Glutamatergic neuron (in vitro differentiated cells): Measurements from ENCODE around the gene TOPAZ1. TPM values are rescaled to one million over a fixed set of nuclear protein-coding genes. Genes with fewer than 3 reads are reported as not detected.

Experiments
- DNase-seq: peaks from one replicate; pipeline ENCODE4 v3.0.0; 2022
- H3K27ac Mint-ChIP-seq: one replicate; pipeline ENCODE4 v1.8.0; 2020; ENCODE audit warnings: mild to moderate bottlenecking, mixed read lengths, inconsistent platforms; ENCODE audit not compliant: unreplicated experiment
- H3K27me3 Mint-ChIP-seq: one replicate; pipeline ENCODE4 v1.8.0; 2020; ENCODE audit warnings: mild to moderate bottlenecking, moderate library complexity, mixed read lengths, inconsistent platforms; ENCODE audit not compliant: unreplicated experiment
- H3K36me3 Mint-ChIP-seq: one replicate; pipeline ENCODE4 v1.8.0; 2020; ENCODE audit warnings: mild to moderate bottlenecking, mixed read lengths, inconsistent platforms; ENCODE audit not compliant: unreplicated experiment
- H3K4me1 Mint-ChIP-seq: one replicate; pipeline ENCODE4 v1.8.0; 2020; ENCODE audit warnings: mild to moderate bottlenecking, low read depth, mixed read lengths, inconsistent platforms; ENCODE audit not compliant: unreplicated experiment
- H3K4me3 Mint-ChIP-seq: one replicate; pipeline ENCODE4 v1.8.0; 2020; ENCODE audit warnings: mild to moderate bottlenecking, mixed read lengths, inconsistent platforms; ENCODE audit not compliant: unreplicated experiment
- H3K9me3 Mint-ChIP-seq: one replicate; pipeline ENCODE4 v1.8.0; 2020; ENCODE audit warnings: mild to moderate bottlenecking, moderate library complexity, mixed read lengths, inconsistent platforms; ENCODE audit not compliant: unreplicated experiment
- CTCF ChIP-seq: fragments of 200-600 bp; sonication (generic); IDR thresholded peaks from one replicate; pipeline ENCODE4 v1.5.0; 2021; ENCODE audit not compliant: partially characterized antibody, unreplicated experiment
- total RNA-seq: library from RNA; stranded (reverse); fragmentation: NEBNext Ultra II Directional; extraction: Animal tissue kit (Norgen Biotek cat#: 25700); gene quantifications from one replicate; pipeline ENCODE4 v1.2.1, GENCODE V29; 2021; ENCODE audit not compliant: unreplicated experiment

Gene TOPAZ1
- total RNA-seq, 1 donor from 2014 or later, result not detected

- H3K9me3 Mint-ChIP-seq, result no peaks in the 10 kb centered on the region
- no peak for TF ChIP-seq CTCF
- no peak overlapping the region for H3K27ac Mint-ChIP-seq
- no peaks in the 10 kb centered on the region for H3K36me3 Mint-ChIP-seq
- no peak for DNase-seq
- no peak overlapping the region for H3K4me3 Mint-ChIP-seq
- H3K4me1 Mint-ChIP-seq, result peaks cover 10% of the 10 kb centered on the region
- H3K27me3 Mint-ChIP-seq, result peaks cover 2% of the 10 kb centered on the region
Observed at GRCh38 chr3:44208086-44208485, 33.6 kb upstream of the TOPAZ1 start.

DNA sequence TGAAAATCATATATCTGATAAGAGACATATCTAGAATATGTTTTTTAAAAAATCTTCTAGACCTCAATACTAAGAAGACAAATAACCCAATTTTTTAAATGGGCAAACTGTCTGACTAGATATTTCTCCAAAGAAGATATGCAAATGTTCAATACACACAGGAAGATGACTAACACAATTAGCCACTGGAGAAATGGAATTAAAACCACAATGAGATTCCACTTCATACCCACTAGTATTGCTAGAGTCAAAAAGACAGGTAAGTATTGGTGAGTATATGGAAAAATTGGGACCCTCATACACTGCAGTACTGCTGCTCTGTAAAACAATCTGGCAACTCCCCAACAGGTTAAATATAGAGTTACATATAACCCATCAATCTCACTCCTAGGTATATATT is 33.1 kb upstream of the TOPAZ1 start:
- Mint-ChIP-seq H3K4me1 (peaks cover 10% of the 10 kb centered on the region), H3K27ac (no peak overlapping the region), H3K27me3 (peaks cover 2% of the 10 kb centered on the region), H3K9me3 (no peaks in the 10 kb centered on the region), H3K4me3 (no peak overlapping the region), H3K36me3 (no peaks in the 10 kb centered on the region)
- TF ChIP-seq CTCF, result no peak
- DNase-seq, result no peak

DNA sequence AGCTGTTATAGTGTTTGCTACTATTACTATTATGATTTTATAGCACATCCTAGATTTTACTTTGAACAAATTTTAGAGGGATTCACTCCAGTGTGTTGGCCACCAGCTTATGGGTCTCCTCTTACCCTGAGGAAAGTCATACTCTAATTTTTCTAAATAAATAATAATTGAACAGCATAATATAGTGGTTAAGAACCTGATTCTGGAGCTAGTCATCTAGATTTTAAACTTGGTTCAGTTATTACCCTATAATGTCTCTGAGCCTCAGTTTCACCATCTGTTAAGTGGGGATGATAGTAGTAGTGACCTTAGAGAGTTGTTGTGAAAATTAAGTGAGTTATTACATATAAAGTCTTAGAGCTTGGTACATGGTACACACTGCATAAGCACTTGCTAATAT is 30.7 kb upstream of the TOPAZ1 start:
- Mint-ChIP-seq H3K4me1 (peaks cover 10% of the 10 kb centered on the region), H3K27me3 (peaks cover 2% of the 10 kb centered on the region), H3K27ac (no peak overlapping the region), H3K9me3 (no peaks in the 10 kb centered on the region), H3K4me3 (no peak overlapping the region), H3K36me3 (no peaks in the 10 kb centered on the region)
- TF ChIP-seq CTCF, result no peak
- no peak for DNase-seq

GRCh38 chr3:44222337-44222736 is 19.3 kb upstream of the TOPAZ1 start:
- no peaks in the 10 kb centered on the region for H3K9me3 Mint-ChIP-seq

GRCh38 chr3:44223299-44223698 is 18.4 kb upstream of the TOPAZ1 start:
- H3K36me3 Mint-ChIP-seq, result no peaks in the 10 kb centered on the region
- no peaks in the 10 kb centered on the region for H3K4me1 Mint-ChIP-seq
- TF ChIP-seq CTCF, result no peak
- no peaks in the 10 kb centered on the region for H3K9me3 Mint-ChIP-seq
- H3K27me3 Mint-ChIP-seq, result no peaks in the 10 kb centered on the region
- H3K4me3 Mint-ChIP-seq, result no peak overlapping the region
- no peak for DNase-seq
- no peak overlapping the region for H3K27ac Mint-ChIP-seq

More at GRCh38 chr3:44222337-44222736, 19.3 kb upstream of the TOPAZ1 start:
- H3K4me3 Mint-ChIP-seq, result no peak overlapping the region
- H3K27me3 Mint-ChIP-seq, result no peaks in the 10 kb centered on the region
- no peak for TF ChIP-seq CTCF
- no peaks in the 10 kb centered on the region for H3K36me3 Mint-ChIP-seq
- no peak for DNase-seq
- H3K4me1 Mint-ChIP-seq, result no peaks in the 10 kb centered on the region
- H3K27ac Mint-ChIP-seq, result no peak overlapping the region
